DMS114 treated with DMSO at 0.1 percent for 48 hours (cell line): Measurements from ENCODE around the gene SKI.

ENCODE experiments used
- DNase-seq: peaks from one replicate; lab custom pipeline; 2025; ENCODE audit not compliant: unreplicated experiment; lab: John Stamatoyannopoulos, UW

The SKI gene

GRCh38 chr1:2335721-2336455, 107.8 kb downstream of the SKI start:
- no peak for DNase-seq

- DNase-seq = no peak
These were observed 108.4 kb downstream of the SKI start for GRCh38 chr1:2336499-2336898.

GRCh38 chr1:2337081-2337480, 109.0 kb downstream of the SKI start:
- DNase-seq = no peak

- DNase-seq = no peak
These were observed 109.4 kb downstream of the SKI start for GRCh38 chr1:2337501-2337900.

GRCh38 chr1:2339206-2340085, 111.3 kb downstream of the SKI start:
- DNase-seq = no peak

- DNase-seq = no peak
These were observed 112.2 kb downstream of the SKI start for GRCh38 chr1:2340086-2340917.

GRCh38 chr1:2340918-2341254, 112.8 kb downstream of the SKI start:
- DNase-seq = no peak

- DNase-seq = no peak
These were observed 113.7 kb downstream of the SKI start for GRCh38 chr1:2341706-2342383.

- no peak for DNase-seq
These were observed 114.4 kb downstream of the SKI start for GRCh38 chr1:2342384-2343022.

- DNase-seq = no peak
These were observed 115.2 kb downstream of the SKI start for GRCh38 chr1:2343023-2343935.

- DNase-seq = no peak
These were observed 116.1 kb downstream of the SKI start for GRCh38 chr1:2344121-2344681.

GRCh38 chr1:2344744-2345296, 116.7 kb downstream of the SKI start:
- DNase-seq = no peak

GRCh38 chr1:2345297-2346075, 117.4 kb downstream of the SKI start:
- no peak for DNase-seq

- DNase-seq = no peak
These were observed 118.7 kb downstream of the SKI start for GRCh38 chr1:2346691-2347408.

GRCh38 chr1:2347409-2347785, 119.3 kb downstream of the SKI start:
- no peak for DNase-seq

GRCh38 chr1:2347896-2348295, 119.8 kb downstream of the SKI start:
- no peak for DNase-seq
